HG03139 (cell line): ENCODE results near the gene NDST3.
A peak's percentile ranks its signal among the peaks of the same experiment; 100 is the strongest.
"Not testable (repeated sequence)": the region's sequence is repeated elsewhere in the genome, so short reads cannot be mapped to it uniquely, and the experiment has no call there.

ENCODE experiments used
- ATAC-seq: cut with Tn5 transposase; IDR thresholded peaks from one replicate; pipeline ENCODE4 v1.9.1; 2021; ENCODE audit not compliant: unreplicated experiment

The NDST3 gene

GRCh38 chr4:118265312-118266144, 231.2 kb downstream of the NDST3 start:
- ATAC-seq, result no peak

- not testable (repeated sequence) for ATAC-seq
Measured at GRCh38 chr4:118266145-118266496, 231.8 kb downstream of the NDST3 start.

GRCh38 chr4:118268780-118269179, 234.5 kb downstream of the NDST3 start:
- no peak for ATAC-seq

- ATAC-seq, result peak; percentile 44
Measured at GRCh38 chr4:118270492-118270891, 236.2 kb downstream of the NDST3 start.

DNA sequence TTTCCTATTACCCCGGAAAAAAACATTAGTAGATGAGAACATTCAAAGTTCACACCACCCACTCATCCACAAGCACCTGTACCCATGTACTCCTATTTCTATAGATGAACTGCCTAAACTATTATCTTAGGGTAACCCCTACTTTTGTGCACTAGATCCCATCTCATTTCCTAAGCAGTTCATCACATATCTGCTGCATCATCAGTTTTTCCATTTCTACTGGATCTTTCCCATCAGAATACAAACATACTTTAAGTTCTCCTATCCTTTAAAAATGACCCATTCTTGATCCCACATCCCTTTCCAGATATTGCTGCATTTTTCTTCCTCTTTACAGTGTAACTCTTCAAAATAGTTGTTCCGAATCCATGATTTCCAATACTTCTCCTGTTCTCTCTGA, 237.5 kb downstream of the NDST3 start:
- ATAC-seq, result no peak

GRCh38 chr4:118273642-118274041, 239.4 kb downstream of the NDST3 start:
- ATAC-seq, result no peak

DNA sequence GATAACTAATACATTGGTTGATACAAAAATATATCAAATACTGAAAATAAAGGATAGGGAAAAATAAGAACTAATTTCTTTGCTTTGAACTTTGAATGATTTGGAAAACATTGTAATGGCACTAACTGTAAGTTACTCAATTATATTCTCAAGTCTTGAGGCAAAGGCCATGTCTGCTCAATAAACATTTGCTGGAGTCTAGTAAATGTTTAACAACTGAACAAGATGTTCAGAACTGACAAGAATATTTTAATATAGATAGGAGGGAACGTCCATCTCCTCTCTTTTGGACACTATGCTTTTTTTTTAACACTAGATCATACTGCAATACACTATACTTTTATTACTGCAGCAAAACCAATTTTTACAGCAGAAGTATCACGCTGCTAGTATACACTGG, 242.3 kb downstream of the NDST3 start:
- ATAC-seq, result no peak

DNA sequence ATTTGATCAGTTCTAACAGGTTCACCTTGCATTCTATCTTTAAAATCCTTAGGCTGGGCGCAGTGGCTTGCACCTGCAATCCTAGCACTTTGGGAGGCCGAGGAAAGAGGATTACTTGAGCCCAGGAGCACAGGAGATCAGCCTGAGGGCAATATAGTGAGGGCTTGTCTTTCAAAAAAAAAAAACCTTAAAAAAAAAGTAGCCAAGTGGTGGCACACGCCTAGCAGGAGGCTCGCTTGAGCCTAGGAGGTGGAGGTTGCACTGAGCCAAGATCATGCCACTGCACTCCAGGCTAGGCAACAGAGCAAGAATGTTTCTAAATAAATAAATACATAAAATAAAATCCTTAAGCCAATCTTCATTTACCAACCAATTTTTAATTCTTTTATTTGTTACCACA, 243.0 kb downstream of the NDST3 start:
- ATAC-seq, result no peak

DNA sequence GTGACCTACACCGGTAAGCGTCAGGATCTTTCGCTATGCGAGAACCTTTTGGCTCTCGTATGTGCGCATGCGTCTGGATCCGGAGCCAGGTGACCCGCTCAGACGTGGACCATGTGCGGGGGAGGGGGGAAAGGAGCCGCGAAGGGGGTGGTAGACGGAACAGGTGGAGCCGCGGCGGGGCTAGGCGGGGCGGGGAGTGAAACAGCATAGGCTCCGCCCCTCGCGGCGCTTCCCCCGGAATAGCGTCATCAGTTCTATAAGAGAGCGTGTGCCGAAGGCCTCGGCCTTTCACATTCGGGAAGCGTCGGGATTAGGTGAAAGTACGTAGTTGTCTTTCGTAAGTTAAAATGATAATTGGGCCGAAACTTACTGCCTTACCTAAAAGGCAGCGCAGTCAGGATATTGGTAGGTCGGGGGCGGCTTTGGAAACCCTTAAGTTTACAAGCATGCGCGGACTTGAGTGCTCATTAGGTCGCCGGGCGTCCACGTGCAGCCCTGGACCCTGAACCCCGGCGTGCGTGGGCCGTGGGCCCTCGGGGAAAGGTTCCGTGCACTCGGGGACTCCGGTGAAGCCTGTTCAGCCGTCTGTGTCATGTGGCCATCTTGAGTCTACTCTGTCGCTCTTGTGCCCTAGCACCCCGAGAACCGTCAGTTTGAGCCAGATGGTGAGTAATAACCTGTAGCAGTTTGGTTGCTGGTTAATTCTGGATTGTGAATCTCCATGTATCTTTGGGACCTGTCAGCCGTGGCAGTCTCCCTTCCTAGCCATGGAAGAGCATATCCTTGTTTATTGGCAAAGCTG, 244.4 kb downstream of the NDST3 start:
- peak; percentile 86 for ATAC-seq

- ATAC-seq, result no peak
Measured at GRCh38 chr4:118279328-118279727, 245.0 kb downstream of the NDST3 start.

DNA sequence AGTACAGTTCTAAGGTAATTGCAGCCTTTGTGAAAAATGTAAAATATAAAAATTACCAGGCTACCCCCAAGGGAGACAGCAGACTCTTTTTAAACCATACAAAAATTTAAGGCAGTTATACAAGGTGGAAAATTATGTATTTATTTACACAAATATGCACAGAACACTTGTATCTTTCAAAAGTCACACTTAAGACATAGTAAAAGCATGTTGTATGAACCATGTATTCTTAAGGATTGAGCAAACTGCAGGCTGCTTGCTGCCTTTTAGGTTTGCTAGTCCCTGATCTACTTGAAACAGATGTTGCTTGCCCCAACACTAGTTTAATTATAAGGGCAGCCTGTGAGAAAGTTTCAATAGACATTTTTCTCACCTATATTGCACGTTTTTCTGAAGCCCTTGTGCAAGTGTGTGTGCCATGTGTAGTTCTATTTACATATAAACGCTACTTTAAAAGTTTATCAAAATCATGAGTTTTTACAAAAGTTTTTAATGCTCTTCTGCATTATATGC, 245.7 kb downstream of the NDST3 start:
- no peak for ATAC-seq

GRCh38 chr4:118280501-118281218, 246.4 kb downstream of the NDST3 start:
- ATAC-seq, result peak; percentile 23

DNA sequence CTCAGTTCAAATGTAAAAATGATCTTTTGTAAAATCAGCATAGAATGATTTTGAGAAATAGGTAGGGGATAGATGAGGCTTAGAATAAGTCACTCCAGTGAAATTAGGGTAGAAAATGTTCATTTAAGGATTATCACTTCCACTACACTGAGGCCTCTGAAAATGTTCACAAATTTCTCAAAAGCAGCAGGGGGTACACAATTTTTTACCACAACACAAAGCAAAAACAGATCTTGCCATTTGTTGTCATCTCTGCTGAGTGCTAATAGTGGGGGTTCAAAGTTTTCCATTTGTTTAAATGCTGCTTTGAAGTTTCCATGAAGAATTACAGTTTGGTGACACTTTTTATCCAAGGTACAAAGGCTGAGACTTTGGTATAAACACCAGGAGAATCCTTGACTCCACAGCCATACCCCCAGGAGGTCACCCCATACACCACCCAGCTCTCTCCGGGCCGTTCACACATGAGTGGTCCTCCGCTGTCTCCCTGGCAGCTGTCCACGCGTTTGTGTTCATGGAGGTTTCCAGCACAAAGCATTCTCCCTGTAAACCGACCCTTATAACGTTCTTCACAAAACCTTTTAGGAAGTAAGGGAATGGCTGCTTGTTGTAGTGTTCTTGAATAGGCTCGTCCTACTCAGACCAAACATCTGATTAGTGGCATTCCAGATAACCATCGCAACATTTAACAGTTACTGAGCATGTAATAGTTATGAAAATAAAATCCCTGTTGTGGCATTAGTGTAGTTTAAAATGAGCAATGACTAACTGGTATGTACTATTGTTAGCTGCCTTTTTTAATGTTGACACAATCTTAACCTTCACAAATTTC, 247.5 kb downstream of the NDST3 start:
- no peak for ATAC-seq

- no peak for ATAC-seq
Measured at GRCh38 chr4:118282692-118283091, 248.4 kb downstream of the NDST3 start.

GRCh38 chr4:118284169-118284568, 249.9 kb downstream of the NDST3 start:
- ATAC-seq, result peak; percentile 43

DNA sequence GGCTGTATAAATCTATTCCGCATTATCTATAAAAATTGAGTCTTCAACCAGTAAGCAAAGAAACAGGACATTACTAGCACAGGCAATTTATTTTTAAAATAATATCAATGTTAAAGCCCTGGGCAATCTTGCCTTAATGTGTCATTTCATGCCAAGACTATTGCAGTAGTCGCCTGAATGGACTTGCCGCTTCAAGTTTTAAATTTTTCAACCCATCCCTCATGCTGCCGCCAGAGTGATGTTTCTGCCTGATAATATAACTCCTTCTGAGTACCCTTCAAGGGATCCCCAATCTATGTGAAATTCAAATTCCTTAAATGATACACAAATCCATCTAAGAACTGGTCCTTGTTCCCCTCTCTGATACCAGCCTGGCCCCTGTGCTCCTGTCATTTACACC, 251.6 kb downstream of the NDST3 start:
- no peak for ATAC-seq

- no peak for ATAC-seq
Measured at GRCh38 chr4:118286685-118287084, 252.4 kb downstream of the NDST3 start.

DNA sequence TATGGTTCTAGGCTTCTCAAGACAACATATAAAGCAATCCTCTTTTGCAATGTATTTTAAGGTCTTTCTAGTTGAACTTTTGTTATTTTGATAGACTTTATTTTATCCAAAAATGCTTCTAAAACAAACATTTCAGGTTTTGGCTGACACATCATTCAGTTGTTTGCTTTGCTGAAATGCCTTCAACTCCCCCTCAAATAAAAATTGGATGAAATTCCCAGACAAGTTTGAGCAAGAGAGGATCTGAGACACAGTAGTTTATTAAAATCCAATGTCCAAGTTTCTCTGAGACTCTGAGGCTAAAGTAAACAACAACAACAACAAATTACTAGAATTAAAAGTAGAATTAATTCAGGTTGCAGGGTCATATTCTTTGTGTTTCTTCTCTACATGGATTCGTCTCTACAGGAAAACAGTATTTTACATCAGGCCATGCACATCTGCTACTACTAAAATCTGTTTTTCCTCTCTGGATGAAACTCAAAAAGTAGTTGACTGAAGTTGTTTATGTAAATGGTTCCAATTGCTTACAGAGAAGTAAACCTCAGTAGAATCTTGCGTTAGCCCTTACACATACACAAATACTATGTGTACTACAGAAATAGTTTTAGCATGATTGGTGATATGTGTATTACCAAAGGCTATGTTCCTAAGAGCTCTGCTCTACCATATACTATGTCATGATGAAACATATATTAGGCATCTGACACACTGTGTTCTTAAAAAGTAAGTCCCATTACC, 253.6 kb downstream of the NDST3 start:
- ATAC-seq, result no peak

GRCh38 chr4:118289794-118290193, 255.5 kb downstream of the NDST3 start:
- no peak for ATAC-seq

DNA sequence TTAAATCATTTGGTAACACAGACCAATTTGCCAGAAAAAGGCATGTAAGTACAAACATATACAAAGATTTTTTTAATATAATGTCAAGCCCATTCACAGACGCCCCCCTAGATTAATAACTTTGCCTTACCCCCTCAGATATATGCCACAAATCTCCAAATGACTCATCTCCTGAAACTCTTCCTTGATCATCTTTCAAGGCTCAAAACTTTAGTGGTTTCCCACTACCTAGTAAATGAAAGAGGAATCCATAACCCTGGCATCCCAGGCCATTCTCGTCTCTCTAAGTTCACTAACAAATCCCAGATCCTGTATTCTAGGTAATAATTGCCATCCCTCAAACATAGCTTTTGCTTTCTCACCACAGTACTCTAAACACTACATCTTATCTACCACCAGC, 256.7 kb downstream of the NDST3 start:
- ATAC-seq, result no peak
